Ovary (tissue), 9 donors: ENCODE measurements around the gene TSHZ2. TPM values are rescaled to one million over a fixed set of nuclear protein-coding genes. Genes with fewer than 3 reads are reported as not detected.

Experiments
- DNase-seq, 5 donors: peaks; one replicate each; pipeline ENCODE4 v3.0.0-alpha.2; 2019 to 2020
- H3K27ac ChIP-seq, 2 donors: fragments of 200-600 bp; one replicate each; pipeline versions ENCODE4 v1.5.1 to v1.8.0; 2019 to 2022
- H3K27me3 ChIP-seq: fragments of 200-600 bp; one replicate; pipeline ENCODE4 v1.8.0; 2022
- H3K36me3 ChIP-seq: fragments of 200-600 bp; sonication (generic); one replicate; pipeline ENCODE4 v1.5.1; 2019
- H3K4me1 ChIP-seq: one replicate; pipeline ENCODE4 v1.8.1; 2013; ENCODE audit warnings: mild to moderate bottlenecking, moderate library complexity; ENCODE audit not compliant: insufficient read depth
- H3K4me3 ChIP-seq: fragments of 200-600 bp; sonication (generic); one replicate; pipeline ENCODE4 v1.5.1; 2017
- H3K9me3 ChIP-seq, 2 donors: fragments of 200-600 bp in 1 of 2; sonication (generic) in 1 of 2; one replicate each; pipeline versions ENCODE4 v1.5.1 to v1.8.1; 2013 to 2019; ENCODE audit warnings: mild to moderate bottlenecking in 1 of 2, moderate library complexity in 1 of 2
- EP300 ChIP-seq: sonication (generic); formaldehyde crosslinking; IDR thresholded peaks from one replicate; pipeline ENCODE4 v1.6.1; 2017; ENCODE audit warnings: antibody characterized with exemption
- POLR2A ChIP-seq: fragments of 450-650 bp; IDR thresholded peaks from one replicate; pipeline ENCODE4 v1.6.1; 2017; ENCODE audit warnings: antibody characterized with exemption, mild to moderate bottlenecking, moderate library complexity
- WGBS, 3 donors: extraction: QIAGEN DNeasy Blood & Tissue Kit in 1 of 3; methylation state at CpG; one replicate each; pipeline versions ENCODE4 v1.1.5 to v1.1.7; 2013 to 2017; 5-methylcytosine and 5-hydroxymethylcytosine counted together
- intact Hi-C, 4 donors: fragments of 100-400 bp; cut with DNase I; formaldehyde crosslinking; loops; one replicate each; pipeline versions ENCODE4 v1.11.0 to v1.15.1; 2022 to 2023
- polyA plus RNA-seq, 2 donors: library from polyadenylated mRNA; stranded (reverse); fragments of 200-250 nt in 1 of 2; fragments of 350-450 nt in 1 of 2; fragmentation: Illumina TruSeq in 1 of 2; extraction: RNeasy Lipid Tissue Mini Kit (QIAGEN cat#74804) in 1 of 2; gene quantifications; one replicate each; pipeline ENCODE4 v1.2.3, GENCODE V29; 2013 to 2014
- total RNA-seq, 7 donors: library from RNA; depleted of rRNA in 2 of 7; stranded (reverse); fragments of >200 nt in 2 of 7; fragmentation: NEBNext Ultra II Directional in 3 of 7; extraction: Animal tissue kit (Norgen Biotek cat#: 25700) in 3 of 7; gene quantifications; one replicate each; pipeline versions ENCODE4 v1.1.0 to v1.2.4, GENCODE V29; 2016 to 2023
- TF ChIP-seq, protein P1 (sequence below), 3 donors: fragments of 450-650 bp in 2 of 3; fragments of 200-600 bp in 1 of 3; IDR thresholded peaks; one replicate each; pipeline versions ENCODE4 v1.5.1 to v1.8.0; 2016 to 2022; ENCODE audit warnings: antibody characterized with exemption in 3 of 3, mild to moderate bottlenecking in 1 of 3
- donor health status: DM: no; HTN: no; CAD: no; lungs with moderate emphysema.
- donor health status: DM: no; HTN: no; CAD: no.
- donor health status: Bipolar disorder and iron deficiency.
- donor health status: DM: yes; HTN: yes; CAD: no.
- donor health status: DM: no; HTN: no; CAD: no.
- donor health status: DM: yes; HTN: yes; CAD: no.

TSHZ2 gene
- total and polyA plus RNA-seq, 9 donors, result 18.2 to 113 (median 40.2) TPM

DNA sequence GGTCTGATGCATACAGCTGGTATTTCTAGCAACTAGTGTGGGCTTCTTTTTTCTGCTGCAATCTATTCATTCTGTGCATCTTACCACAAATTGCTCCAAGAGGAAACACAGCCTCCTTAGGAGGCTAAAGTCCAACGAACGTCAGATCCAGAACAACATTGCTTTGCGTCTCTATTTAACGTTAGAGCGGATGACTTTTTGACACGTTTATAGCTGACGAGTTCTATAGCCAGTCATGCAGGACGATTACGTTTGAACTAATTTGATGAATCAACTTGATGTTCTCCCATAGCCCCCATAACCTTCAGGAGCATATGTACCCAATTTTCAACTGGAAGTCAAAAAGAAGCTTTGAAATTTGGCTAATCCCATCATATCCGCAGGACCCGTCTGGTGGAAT is 59.9 kb downstream of the TSHZ2 start:
- Histone ChIP-seq H3K9me3 (no peaks in the 10 kb centered on the region), H3K27ac (no peak overlapping the region), H3K4me3 (no peak overlapping the region), H3K36me3 (no peaks in the 10 kb centered on the region), H3K4me1 (peaks cover 1% of the 10 kb centered on the region), H3K27me3 (no peaks in the 10 kb centered on the region)
- DNase-seq, result no peak
- intact Hi-C loops, result no loop called here
- WGBS, 3 donors, result 76 to 89% (median 88%) methylated on average over 11 of the region's 11 CpGs
- TF ChIP-seq POLR2A (no peak), EP300 (no peak)
- TF ChIP-seq, protein P1, sequence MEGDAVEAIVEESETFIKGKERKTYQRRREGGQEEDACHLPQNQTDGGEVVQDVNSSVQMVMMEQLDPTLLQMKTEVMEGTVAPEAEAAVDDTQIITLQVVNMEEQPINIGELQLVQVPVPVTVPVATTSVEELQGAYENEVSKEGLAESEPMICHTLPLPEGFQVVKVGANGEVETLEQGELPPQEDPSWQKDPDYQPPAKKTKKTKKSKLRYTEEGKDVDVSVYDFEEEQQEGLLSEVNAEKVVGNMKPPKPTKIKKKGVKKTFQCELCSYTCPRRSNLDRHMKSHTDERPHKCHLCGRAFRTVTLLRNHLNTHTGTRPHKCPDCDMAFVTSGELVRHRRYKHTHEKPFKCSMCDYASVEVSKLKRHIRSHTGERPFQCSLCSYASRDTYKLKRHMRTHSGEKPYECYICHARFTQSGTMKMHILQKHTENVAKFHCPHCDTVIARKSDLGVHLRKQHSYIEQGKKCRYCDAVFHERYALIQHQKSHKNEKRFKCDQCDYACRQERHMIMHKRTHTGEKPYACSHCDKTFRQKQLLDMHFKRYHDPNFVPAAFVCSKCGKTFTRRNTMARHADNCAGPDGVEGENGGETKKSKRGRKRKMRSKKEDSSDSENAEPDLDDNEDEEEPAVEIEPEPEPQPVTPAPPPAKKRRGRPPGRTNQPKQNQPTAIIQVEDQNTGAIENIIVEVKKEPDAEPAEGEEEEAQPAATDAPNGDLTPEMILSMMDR (IDR thresholded peaks at IDR 0.05), result no peak

DNA sequence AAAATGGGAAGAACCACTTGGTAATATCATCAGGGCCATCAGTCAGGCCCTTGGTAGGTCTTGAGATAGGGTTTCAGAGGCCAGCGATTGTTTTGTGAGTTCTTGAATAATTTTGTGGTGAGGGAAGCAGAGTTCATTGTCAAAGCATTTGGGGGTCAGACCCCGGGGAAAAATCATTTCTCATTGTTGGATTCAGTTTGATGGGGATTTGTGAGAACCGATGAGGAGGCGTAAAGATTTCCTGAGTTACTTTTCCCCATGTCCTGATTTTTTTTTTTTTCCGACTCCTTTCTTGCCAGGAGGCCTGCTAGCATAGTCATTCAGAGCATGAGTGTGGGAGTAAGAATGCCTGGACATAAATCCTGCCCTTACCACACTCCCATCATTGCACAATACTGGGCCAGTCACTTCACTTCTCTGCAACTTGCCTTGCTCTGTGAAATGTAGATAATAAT is 60.3 kb downstream of the TSHZ2 start:
- peaks cover 2% of the 10 kb centered on the region for H3K4me1 ChIP-seq
- WGBS, 3 donors, result 43 to 68% (median 51%) methylated on average over 5 of the region's 5 CpGs
- H3K36me3 ChIP-seq, result no peaks in the 10 kb centered on the region
- TF ChIP-seq, protein P1 (IDR thresholded peaks at IDR 0.05), result no peak
- TF ChIP-seq EP300, result no peak
- no peak for TF ChIP-seq POLR2A
- DNase-seq, result peak in 1 of 5 donors; percentile 33
- no peak overlapping the region for H3K4me3 ChIP-seq
- H3K27me3 ChIP-seq, result no peaks in the 10 kb centered on the region
- H3K27ac ChIP-seq, result no peak overlapping the region
- intact Hi-C loops, result no loop called here
- no peaks in the 10 kb centered on the region for H3K9me3 ChIP-seq

DNA sequence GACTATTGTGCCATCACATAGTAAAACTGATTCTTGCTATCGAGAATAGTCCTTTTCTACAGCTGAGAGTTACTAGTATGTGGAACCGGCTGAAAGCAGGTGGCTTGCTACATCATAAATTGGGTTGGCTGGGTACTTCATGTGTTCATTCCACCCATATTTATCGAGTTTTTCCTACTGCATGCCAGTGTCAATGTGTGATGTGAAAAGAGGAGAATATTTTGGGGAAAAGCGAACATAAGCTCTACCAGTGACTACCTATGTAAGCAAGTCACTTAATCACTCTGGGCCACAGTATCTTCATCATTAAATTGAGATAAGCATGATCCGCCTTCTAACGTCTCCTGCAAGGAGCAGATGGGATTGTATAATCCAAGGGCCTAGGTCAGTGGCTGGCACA is 61.0 kb downstream of the TSHZ2 start:
- TF ChIP-seq, protein P1 (IDR thresholded peaks at IDR 0.05), result no peak
- TF ChIP-seq POLR2A, result no peak
- TF ChIP-seq EP300, result no peak
- H3K36me3 ChIP-seq, result no peaks in the 10 kb centered on the region
- intact Hi-C loops, result no loop called here
- H3K4me3 ChIP-seq, result no peak overlapping the region
- H3K27ac ChIP-seq, result no peak overlapping the region
- DNase-seq, result no peak
- 65 to 86% (median 72%) methylated on average over 6 of the region's 6 CpGs for WGBS, 3 donors
- no peaks in the 10 kb centered on the region for H3K27me3 ChIP-seq
- peaks cover 2% of the 10 kb centered on the region for H3K4me1 ChIP-seq
- H3K9me3 ChIP-seq, result no peaks in the 10 kb centered on the region

DNA sequence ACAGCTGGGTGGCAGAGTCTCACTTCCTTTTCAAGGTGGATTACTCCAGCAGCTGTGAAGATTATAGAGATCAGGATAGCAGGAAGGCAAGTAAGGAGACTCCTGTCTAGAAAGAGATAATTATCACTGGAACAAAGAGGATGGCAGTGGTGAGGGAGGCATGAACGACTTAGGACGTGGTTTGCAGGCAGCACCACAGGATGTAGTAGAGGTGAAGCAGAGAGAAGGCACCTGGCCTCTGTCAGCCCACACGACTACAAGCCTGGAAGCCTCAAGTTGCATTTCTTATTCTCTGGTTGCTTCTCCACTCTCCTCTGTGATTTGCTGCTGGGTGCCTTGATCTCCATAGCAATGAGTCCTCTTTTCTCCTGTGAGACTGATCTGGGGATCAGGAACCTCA is 62.7 kb downstream of the TSHZ2 start:
- H3K27ac ChIP-seq, result no peak overlapping the region
- no peak for DNase-seq

More for the DNA sequence above, 62.7 kb downstream of the TSHZ2 start:
- intact Hi-C loops, result loop anchor here in 1 of 4 donors (5.0 kb wide), 1 partner anchor 52 kb away; no protein-coding TSS in a partner anchor
- H3K4me1 ChIP-seq, result peaks cover 2% of the 10 kb centered on the region
- WGBS, 3 donors, result 66 to 76% (median 71%) methylated on average over 3 of the region's 3 CpGs
- no peaks in the 10 kb centered on the region for H3K36me3 ChIP-seq
- H3K4me3 ChIP-seq, result no peak overlapping the region
- TF ChIP-seq, protein P1 (IDR thresholded peaks at IDR 0.05), result no peak
- TF ChIP-seq EP300, result no peak
- no peak for TF ChIP-seq POLR2A
- no peaks in the 10 kb centered on the region for H3K27me3 ChIP-seq
- no peaks in the 10 kb centered on the region for H3K9me3 ChIP-seq
